Bronchus fibroblast of lung (primary cell): ENCODE data around the gene MARCHF10. TPM values are rescaled to one million over a fixed set of nuclear protein-coding genes. Genes with fewer than 3 reads are reported as not detected.

Source experiments
- total RNA-seq: library from RNA; depleted of rRNA; stranded (reverse); fragments of >200 nt; gene quantifications from 2 replicates; pipeline ENCODE4 v1.2.3, GENCODE V29; 2015

The MARCHF10 gene
- 0.15 and 0.17 TPM in 2 replicates for total RNA-seq

GRCh38 chr17:62807812-62808575, at the start of gene MARCHF10:
MARCHF10 (minus strand) TSS chr17:62808314; CDS start chr17:62801735, 6,579 bp downstream.

Other genes starting within 250 kb of the MARCHF10 start
- gene MRC2, start 180.6 kb downstream of the MARCHF10 start, total RNA-seq: 103 and 106 TPM in 2 replicates
- 9.9 and 18.4 TPM in 2 replicates for gene TANC2, start 157.9 kb upstream of the MARCHF10 start, total RNA-seq